SU-DHL-6 (cell line): ENCODE measurements around the gene GRB10.

Experiments
- H2AFZ ChIP-seq: fragments of 200-600 bp; sonication (generic); 2 replicates; pipeline ENCODE4 v1.6.1; 2014; ENCODE audit warnings: low read depth, mild to moderate bottlenecking, moderate library complexity, mixed read lengths, antibody characterized with exemption, low read length; ENCODE audit not compliant: severe bottlenecking
- H3F3A ChIP-seq: fragments of 200-600 bp; shearing (Covaris generic); 2 replicates; pipeline ENCODE4 v1.6.0; 2016; ENCODE audit warnings: antibody characterized with exemption, mild to moderate bottlenecking; ENCODE audit not compliant: insufficient read depth
- H3K27ac ChIP-seq: fragments of 200-600 bp; sonication (generic); 2 replicates; pipeline ENCODE4 v1.5.1; 2016; ENCODE audit warnings: low read depth, mild to moderate bottlenecking, low read length, moderate library complexity, mixed read lengths
- H3K27me3 ChIP-seq: fragments of 200-600 bp; sonication (generic), shearing (Covaris generic); 2 replicates; pipeline ENCODE4 v1.6.0; 2014; ENCODE audit warnings: mild to moderate bottlenecking, low read length
- H3K36me3 ChIP-seq: fragments of 200-600 bp; sonication (generic); 2 replicates; pipeline ENCODE4 v1.6.1; 2014; ENCODE audit warnings: mild to moderate bottlenecking, low read length, mixed read lengths
- H3K4me2 ChIP-seq: fragments of 300-600, 200-600 bp; shearing (Covaris generic), sonication (generic); 2 replicates; pipeline ENCODE4 v1.6.0; 2014; ENCODE audit warnings: low read length, low read depth, mild to moderate bottlenecking; ENCODE audit not compliant: poor library complexity, severe bottlenecking
- H3K4me3 ChIP-seq: fragments of 200-600 bp; sonication (generic); 2 replicates; pipeline ENCODE4 v1.5.1; 2014; ENCODE audit warnings: antibody characterized with exemption, low read length, mild to moderate bottlenecking, mixed read lengths; ENCODE audit not compliant: insufficient read depth, poor library complexity, severe bottlenecking
- H3K79me2 ChIP-seq: fragments of 200-600 bp; sonication (generic); 2 replicates; pipeline ENCODE4 v1.6.1; 2014; ENCODE audit warnings: mild to moderate bottlenecking, low read length, moderate library complexity; ENCODE audit not compliant: insufficient read depth
- H3K9ac ChIP-seq: fragments of 200-600 bp; sonication (generic); 2 replicates; pipeline ENCODE4 v1.7.0; 2014; ENCODE audit warnings: mild to moderate bottlenecking, low read length
- H3K9me2 ChIP-seq: fragments of 200-600 bp; sonication (generic); replicated peaks from 2 replicates; pipeline ENCODE4 v1.6.1; 2014; ENCODE audit warnings: low read length; ENCODE audit not compliant: insufficient read depth
- H3K9me3 ChIP-seq: fragments of 200-600 bp; sonication (generic); 2 replicates; pipeline ENCODE4 v1.6.1; 2014; ENCODE audit warnings: low read length, mixed read lengths; ENCODE audit not compliant: insufficient read depth
- H4K20me1 ChIP-seq: fragments of 200-600 bp; sonication (generic); 2 replicates; pipeline ENCODE4 v1.6.1; 2014; ENCODE audit warnings: low read depth, mild to moderate bottlenecking, antibody characterized with exemption, low read length, moderate library complexity, mixed read lengths
- CTCF ChIP-seq: fragments of 200-600 bp; sonication (generic); IDR thresholded peaks from one replicate; pipeline ENCODE4 v1.5.1; 2017; ENCODE audit warnings: antibody characterized with exemption, mild to moderate bottlenecking, low read length, moderate library complexity; ENCODE audit not compliant: insufficient read depth, poor library complexity, severe bottlenecking
- EZH2phosphoT487 ChIP-seq: fragments of 200-600 bp; sonication (generic), shearing (Covaris generic); conservative IDR thresholded peaks from 2 replicates; pipeline ENCODE4 v1.6.1; 2018; ENCODE audit warnings: mild to moderate bottlenecking, antibody characterized with exemption, low read length, moderate library complexity, mixed read lengths

The GRB10 gene

DNA sequence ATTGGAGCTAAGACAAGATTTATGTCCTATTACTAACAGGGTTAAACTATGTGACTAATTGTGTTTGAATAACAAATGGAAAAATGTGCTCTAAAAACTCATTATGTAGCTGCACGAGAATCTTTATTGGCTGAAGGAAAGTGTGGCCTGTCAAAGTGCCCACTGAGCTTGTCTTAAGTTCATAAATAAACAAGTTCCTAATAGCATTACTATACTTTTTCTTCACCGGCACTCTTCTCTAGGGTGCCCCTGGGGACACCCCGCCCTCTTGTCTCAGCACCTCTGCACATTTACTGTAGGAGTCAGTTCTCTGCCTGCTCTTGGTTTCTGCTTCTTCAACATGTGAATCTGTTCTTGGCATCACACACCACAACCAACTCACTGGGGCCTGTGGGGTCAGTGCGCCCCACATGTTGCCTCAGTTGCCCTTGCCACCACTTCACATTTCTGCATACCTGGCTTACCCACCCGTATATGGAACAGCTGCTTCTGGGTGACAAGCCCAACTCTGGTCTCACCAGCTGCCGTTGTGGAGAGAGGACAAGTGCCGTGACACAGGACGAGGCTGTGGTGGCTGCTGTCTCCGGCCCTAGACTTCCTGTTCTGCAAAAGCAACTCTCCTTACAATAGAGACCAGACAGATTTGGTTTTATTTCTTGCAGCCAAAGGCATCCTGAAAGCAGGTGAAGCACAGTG is 121.2 kb downstream of the GRB10 start:
- H3K9me2 ChIP-seq, result no peaks in the 10 kb centered on the region
- no peaks in the 10 kb centered on the region for H3K9me3 ChIP-seq
- H3K79me2 ChIP-seq, result no peaks in the 10 kb centered on the region
- no peaks in the 10 kb centered on the region for H3K36me3 ChIP-seq
- no peaks in the 10 kb centered on the region for H4K20me1 ChIP-seq
- no peak overlapping the region for H3K27ac ChIP-seq
- H3K4me3 ChIP-seq, result no peak overlapping the region
- no peak for TF ChIP-seq CTCF
- TF ChIP-seq EZH2phosphoT487, result no peak
- no peaks in the 10 kb centered on the region for H3K27me3 ChIP-seq
- no peak overlapping the region for H3K9ac ChIP-seq
- H2AFZ ChIP-seq, result no peak overlapping the region
- H3F3A ChIP-seq, result no peaks in the 10 kb centered on the region
- no peak overlapping the region for H3K4me2 ChIP-seq

DNA sequence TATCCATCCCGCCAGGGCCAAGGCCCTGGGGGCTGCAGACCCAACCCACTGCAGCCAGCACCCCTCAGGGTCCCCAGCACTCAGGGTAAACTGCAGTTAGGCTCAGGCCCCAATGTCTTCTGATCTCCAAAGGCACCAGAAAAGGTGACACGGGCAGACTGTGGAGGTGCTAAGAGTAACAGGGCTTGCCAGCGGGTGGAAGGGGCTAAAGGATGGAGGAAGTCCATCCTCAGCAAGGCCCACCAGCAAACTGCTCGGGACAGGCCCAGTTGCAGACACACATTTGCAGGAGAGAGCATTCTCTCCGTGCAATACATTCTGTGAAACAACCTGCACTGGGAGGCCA is 121.9 kb downstream of the GRB10 start:
- Histone ChIP-seq H3K9me3 (no peaks in the 10 kb centered on the region), H3K4me2 (no peak overlapping the region), H3K79me2 (no peaks in the 10 kb centered on the region), H4K20me1 (no peaks in the 10 kb centered on the region), H3K4me3 (no peak overlapping the region), H3K9me2 (no peaks in the 10 kb centered on the region), H3K27ac (no peak overlapping the region), H3K9ac (no peak overlapping the region), H3F3A (no peaks in the 10 kb centered on the region), H3K27me3 (no peaks in the 10 kb centered on the region), H2AFZ (no peak overlapping the region), H3K36me3 (no peaks in the 10 kb centered on the region)
- no peak for TF ChIP-seq EZH2phosphoT487
- no peak for TF ChIP-seq CTCF

- Histone ChIP-seq H3K4me3 (no peak overlapping the region), H3K27ac (no peak overlapping the region), H3F3A (no peaks in the 10 kb centered on the region), H3K36me3 (no peaks in the 10 kb centered on the region), H3K9ac (no peak overlapping the region), H3K79me2 (no peaks in the 10 kb centered on the region), H2AFZ (no peak overlapping the region), H3K27me3 (no peaks in the 10 kb centered on the region), H4K20me1 (no peaks in the 10 kb centered on the region), H3K9me3 (no peaks in the 10 kb centered on the region), H3K9me2 (no peaks in the 10 kb centered on the region), H3K4me2 (no peak overlapping the region)
- TF ChIP-seq CTCF (no peak), EZH2phosphoT487 (no peak)
Observed at GRCh38 chr7:50660040-50660829, 122.5 kb downstream of the GRB10 start.
